ENCODE data around the gene TK2.
"Not testable (repeated sequence)": the region's sequence is repeated elsewhere in the genome, so short reads cannot be mapped to it uniquely, and the experiment has no call there.

Gene TK2

GRCh38 chr16:66519482-66520373 is 30.2 kb downstream of the TK2 start:
- DNase-seq: peak in 3 of 4 experiments; percentile 16 to 36 (median 31)

DNA sequence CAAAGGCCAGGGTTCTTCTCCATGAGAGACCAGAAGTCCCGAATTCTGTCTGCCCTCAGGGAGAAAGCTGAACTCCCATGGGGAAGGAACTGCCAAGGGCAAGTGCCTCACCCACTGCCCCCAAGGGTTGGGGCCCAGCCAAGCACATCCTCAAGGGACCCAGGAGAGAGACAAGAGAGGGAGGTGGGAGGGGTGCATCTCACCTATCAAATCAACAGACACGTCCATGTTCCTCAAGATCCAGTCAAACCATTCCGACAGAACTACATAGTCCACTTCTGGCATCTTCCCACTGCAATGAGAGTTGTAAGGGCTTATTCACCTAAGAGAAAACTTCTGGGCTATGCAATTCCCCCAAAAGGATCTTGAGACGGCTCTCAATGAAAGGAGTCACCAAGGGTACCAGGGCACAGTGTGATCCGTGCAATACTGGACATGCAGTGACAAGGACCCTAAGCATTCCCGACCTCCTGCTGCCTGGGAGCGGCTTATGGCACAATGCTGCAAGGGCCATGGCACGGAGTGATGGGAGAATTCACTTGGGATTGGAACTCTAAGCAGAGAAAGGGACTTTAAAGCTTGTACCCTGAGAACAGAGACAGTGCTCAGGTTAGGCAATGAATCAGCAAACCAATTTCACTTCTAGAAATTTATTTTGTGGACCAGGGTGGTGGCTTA is 32.2 kb downstream of the TK2 start:
- DNase-seq: peak in 2 of 4 experiments; percentile 31 to 55

DNA sequence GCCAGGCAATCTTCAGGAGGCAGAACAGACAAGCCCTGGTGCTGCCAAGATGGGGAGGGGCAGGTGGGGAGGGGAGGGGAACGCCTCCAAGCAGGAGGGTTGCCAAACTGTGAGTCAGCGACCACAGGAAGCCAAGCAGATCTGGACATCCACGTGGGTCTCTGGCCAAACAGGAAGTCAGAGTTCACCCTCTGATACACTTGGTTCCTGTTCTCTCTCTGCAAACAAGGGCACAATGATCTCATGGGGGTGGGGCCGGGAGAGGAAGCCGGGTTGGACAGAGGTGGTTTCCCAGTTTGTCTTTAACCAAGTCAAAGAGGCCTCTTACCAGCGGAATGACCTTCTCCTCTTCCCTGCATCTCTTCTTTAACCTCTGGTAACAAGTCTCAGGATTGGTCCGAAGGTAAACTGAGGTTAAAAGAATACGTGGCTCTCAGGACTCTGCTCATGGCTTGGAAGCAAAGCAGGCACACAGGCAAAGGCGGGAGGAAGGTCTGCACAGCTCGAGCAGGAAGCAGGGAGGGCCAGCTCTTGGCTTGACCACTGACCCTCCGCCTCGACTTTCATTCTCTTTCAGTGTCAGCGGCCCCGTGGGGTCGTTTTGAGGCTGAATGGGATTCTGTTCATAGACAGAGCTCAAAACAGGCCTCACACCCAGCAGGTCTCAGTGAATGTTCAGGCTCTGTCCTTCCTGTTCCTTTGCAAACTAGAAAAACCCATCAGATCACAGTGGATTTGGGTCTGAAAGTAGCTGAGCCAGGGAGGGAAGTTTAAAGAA is 32.9 kb downstream of the TK2 start:
- peak; percentile 96 to 99 (median 97) for DNase-seq

- no peak for DNase-seq
Measured at GRCh38 chr16:66516509-66516807, 33.5 kb downstream of the TK2 start.

GRCh38 chr16:66515596-66516508 is 34.1 kb downstream of the TK2 start:
- DNase-seq: peak; percentile 37 to 75 (median 68)

DNA sequence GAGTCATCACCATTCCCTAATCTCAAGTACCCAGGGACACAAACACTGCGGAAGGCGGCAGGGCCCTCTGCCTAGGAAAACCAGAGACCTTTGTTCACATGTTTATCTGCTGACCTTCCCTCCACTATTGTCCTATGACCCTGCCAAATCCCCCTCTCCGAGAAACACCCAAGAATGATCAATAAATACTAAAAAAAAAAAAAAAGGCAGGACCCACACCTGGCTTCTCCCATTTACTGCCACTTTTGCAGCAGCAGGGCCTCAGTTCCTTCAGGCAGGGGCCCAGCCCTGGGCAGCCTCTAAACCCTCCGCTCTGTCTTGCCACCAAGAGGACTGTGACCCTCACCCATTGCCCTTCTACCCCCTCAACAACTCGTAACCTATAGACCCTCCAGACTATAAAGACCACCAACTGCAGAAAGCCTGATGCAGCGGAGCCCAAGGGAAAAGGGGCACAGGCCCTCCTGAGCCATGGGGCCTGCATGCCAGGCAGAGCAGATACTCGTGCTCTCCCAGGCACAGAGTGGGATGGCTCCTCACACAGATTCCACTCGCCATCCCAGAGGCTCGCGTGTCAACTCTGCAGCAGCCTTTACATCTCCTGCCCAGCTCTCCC is 34.8 kb downstream of the TK2 start:
- not testable (repeated sequence) for DNase-seq

DNA sequence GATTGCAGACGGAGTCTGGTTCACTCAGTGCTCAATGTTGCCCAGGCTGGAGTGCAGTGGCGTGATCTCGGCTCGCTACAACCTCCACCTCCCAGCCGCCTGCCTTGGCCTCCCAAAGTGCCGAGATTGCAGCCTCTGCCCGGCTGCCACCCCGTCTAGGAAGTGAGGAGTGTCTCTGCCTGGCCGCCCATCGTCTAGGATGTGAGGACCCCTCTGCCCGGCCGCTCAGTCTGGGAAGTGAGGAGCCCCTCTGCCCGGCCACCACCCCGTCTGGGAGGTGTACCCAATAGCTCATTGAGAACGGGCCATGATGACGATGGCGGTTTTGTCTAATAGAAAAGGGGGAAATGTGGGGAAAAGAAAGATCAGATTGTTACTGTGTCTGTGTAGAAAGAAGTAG is 35.5 kb downstream of the TK2 start:
- not testable (repeated sequence) for DNase-seq

GRCh38 chr16:66513111-66513723 is 36.7 kb downstream of the TK2 start:
- DNase-seq: peak in 3 of 4 experiments; percentile 15 to 40 (median 34)

- DNase-seq: peak; percentile 19 to 54 (median 52)
Measured at GRCh38 chr16:66512272-66513110, 37.4 kb downstream of the TK2 start.

DNA sequence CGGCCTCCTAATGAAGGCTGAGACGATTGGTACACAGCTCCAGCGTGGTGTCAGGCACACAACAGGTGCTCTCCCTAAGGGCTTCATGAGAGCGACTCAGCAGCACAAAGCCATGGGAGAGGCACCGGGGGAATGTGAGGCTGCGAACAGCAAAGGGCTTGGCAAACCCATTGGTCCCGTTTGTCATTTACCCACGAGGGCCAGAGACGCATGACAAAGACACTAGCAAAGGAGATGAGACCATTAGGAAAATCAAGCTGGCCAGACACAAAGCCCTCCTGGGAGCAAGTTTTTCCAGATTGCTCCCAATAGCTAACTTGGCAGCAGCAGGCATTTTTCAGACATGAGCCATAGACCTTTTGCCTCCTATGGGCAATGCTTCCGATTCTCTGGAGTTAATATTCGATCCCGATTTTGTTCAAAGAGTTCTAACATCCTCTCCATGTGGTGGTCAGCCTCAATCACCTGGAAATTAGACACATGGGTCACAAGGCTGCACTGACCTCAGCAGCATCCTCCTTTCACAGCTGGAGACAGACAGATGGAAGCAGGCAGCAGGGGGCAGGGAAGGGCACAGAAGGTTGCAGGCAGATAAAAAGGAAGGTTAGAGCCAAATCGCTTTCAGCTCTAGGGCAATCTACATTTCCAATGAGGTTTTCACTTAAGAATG is 38.2 kb downstream of the TK2 start:
- DNase-seq: peak in 3 of 4 experiments; percentile 19 to 52 (median 46)

DNA sequence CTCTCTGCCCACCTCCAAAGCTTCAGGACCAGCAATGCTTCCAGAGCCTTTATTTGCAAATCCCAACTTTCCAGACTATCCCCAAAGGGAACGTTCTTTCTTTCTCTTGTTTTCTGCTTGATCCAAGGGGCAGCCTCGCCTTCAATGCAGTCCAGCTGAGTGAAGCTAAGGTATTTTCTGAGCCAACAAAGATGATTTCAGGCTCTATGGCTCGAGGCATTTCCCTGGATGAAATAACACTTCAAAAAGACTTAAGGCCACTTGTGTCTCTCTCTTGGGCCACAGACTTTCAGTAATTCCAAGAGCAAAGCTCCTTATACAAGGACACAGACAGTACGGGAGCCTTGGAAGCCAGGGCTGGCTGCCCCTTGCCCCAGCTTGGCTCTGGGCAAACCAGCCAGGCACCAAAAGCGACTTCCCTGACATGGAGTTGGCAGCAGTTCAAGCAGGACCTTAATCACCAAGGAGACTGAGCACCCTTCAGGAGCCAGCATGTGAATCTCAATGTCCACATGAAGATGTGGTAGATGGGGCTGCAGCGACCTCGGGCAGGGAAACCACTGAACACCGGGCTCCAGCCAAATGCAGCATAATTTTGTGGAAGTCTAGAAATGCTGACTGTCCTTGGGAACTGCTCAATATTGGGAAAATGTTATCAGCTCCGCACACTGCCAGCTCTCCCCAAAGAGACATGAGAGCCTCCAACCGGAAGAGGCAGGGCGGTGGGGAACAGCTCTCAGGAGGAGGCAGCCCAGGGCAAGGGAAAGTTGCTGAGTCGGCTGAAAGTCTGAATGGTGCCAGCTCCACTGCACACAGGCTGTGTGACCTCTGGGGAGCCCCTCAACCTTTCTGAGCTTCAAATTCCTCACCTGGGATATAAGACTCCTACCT is 39.0 kb downstream of the TK2 start:
- DNase-seq: peak in 1 of 4 experiments; percentile 36

DNA sequence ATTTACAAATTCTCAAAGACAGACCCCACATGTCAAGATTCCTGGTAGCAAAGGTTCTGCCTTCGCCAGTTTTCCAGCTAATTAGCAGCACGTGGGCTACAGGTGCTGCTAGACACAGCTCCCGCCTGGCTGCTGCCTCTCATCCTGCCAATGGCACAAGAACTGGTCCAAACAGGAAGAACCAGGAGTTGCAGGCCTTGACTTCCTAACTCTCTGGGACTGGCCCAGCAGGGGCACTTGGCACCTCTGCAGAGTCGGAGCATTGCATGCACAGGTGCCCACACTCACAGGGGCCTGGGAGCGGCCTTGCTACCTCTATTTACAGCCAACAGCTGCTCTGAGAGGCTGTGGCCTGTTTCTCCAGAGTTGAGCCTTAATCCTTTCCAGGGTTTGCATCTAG is 39.6 kb downstream of the TK2 start:
- DNase-seq: no peak

- DNase-seq: no peak
Measured at GRCh38 chr16:66509576-66509975, 40.3 kb downstream of the TK2 start.

DNA sequence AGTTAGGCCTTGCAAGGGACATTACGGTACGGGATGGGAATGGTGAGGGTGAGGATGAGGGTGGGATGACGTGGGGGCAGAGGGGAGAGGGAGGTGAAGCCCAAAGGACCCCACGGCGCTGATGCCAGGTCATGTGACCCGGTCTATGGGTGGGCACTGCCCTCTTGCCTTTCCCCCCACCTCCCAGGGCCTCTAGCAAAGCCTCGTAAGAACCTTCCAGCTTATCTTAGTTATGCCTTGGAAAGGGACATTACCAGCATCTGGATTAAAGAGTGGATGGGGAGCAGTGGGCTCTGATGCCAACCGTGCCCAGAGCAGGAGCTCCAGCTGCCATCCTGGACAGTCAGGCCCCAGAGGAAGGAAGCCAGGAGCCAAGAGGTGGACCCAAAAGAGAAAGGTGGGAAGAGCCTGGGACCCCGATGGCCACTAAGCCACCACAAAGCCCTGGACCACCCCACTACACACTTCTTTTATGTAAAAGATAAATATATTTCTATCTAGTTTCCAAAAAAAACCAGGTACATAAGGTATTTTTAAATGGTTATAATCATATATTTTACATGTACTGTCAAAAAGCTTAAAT is 40.9 kb downstream of the TK2 start:
- no peak for DNase-seq

- DNase-seq: no peak
Measured at GRCh38 chr16:66508248-66508913, 41.5 kb downstream of the TK2 start.

GRCh38 chr16:66507731-66508239 is 42.1 kb downstream of the TK2 start:
- DNase-seq: no peak

- DNase-seq: no peak
Measured at GRCh38 chr16:66503612-66504011, 46.3 kb downstream of the TK2 start.

Data from suppressor macrophage (primary cell).